ENCODE results near the gene PCNX1.
"Not testable (repeated sequence)": the region's sequence is repeated elsewhere in the genome, so short reads cannot be mapped to it uniquely, and the experiment has no call there.

The PCNX1 gene

DNA sequence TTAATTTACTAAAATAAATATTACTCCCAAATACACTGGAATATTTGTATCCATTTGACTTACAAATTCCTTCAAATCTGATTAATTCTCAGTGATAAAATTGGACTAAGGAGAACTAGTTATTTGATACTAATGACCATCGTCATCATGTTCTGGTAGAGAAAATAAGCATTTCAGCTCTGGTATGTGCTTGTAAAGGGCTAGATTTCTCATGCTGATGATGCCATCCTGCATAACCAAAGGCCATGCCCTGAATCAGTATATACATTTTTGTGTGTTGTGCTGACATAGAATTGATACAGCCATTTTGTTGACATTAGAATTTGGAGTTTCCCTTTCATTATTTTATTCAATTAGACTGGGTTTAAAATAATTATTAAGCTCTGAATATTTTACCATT lies 148.9 kb downstream of the PCNX1 start:
- Histone ChIP-seq H3K27me3 (ENCODE audit: control insufficient read depth, insufficient read depth, low read length) (no peaks in the 10 kb centered on the region), H3K27ac (ENCODE audit: low read depth, low read length) (0 out of 2 replicates have a peak overlapping the region, but pooled peaks have one; percentile 30), H3K9me3 (ENCODE audit: control insufficient read depth, insufficient read depth, low read depth, low read length) (no peaks in the 10 kb centered on the region), H3K36me3 (ENCODE audit: control insufficient read depth, insufficient read depth, low read length) (peaks cover 83% of the 10 kb centered on the region), H3K4me1 (ENCODE audit: control insufficient read depth, insufficient read depth, low read length) (no peaks in the 10 kb centered on the region), H3K4me3 (ENCODE audit: low read depth, low read length) (no peak overlapping the region), H3K9ac (ENCODE audit: low read length) (no peak overlapping the region)

DNA sequence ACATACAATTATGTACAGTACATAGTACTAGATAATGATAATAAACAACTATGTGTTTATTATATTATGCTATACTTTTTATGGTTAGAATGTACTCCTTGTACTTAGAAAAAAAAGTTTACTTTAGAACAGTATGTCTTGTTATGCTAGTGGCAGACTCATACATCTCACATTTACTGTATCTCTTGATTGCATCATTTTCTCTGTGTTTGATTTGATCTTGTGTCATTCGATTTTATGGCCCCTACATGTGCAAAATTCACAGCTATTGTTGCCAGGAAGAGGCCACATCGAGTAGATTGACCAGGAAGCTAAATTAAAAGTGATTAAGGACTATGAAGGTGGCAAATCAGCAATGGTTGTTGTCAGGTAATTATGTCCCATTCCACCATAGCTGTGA lies 153.0 kb downstream of the PCNX1 start:
- peaks cover 80% of the 10 kb centered on the region for H3K36me3 ChIP-seq (ENCODE audit: control insufficient read depth, insufficient read depth, low read length)

GRCh38 chr14:71060825-71061455 lies 153.7 kb downstream of the PCNX1 start:
- no peak overlapping the region for H3K9ac ChIP-seq (ENCODE audit: low read length)
- no peaks in the 10 kb centered on the region for H3K27me3 ChIP-seq (ENCODE audit: control insufficient read depth, insufficient read depth, low read length)
- H3K27ac ChIP-seq (ENCODE audit: low read depth, low read length) = no peak overlapping the region
- no peaks in the 10 kb centered on the region for H3K4me1 ChIP-seq (ENCODE audit: control insufficient read depth, insufficient read depth, low read length)
- H3K36me3 ChIP-seq (ENCODE audit: control insufficient read depth, insufficient read depth, low read length) = peaks cover 77% of the 10 kb centered on the region
- no peaks in the 10 kb centered on the region; the same call in 1 of the 2 replicates for H3K9me3 ChIP-seq (ENCODE audit: control insufficient read depth, insufficient read depth, low read depth, low read length)
- H3K4me3 ChIP-seq (ENCODE audit: low read depth, low read length) = no peak overlapping the region

More for the DNA sequence above, 153.0 kb downstream of the PCNX1 start:
- Histone ChIP-seq H3K4me3 (ENCODE audit: low read depth, low read length) (no peak overlapping the region), H3K27me3 (ENCODE audit: control insufficient read depth, insufficient read depth, low read length) (no peaks in the 10 kb centered on the region), H3K9ac (ENCODE audit: low read length) (no peak overlapping the region), H3K4me1 (ENCODE audit: control insufficient read depth, insufficient read depth, low read length) (no peaks in the 10 kb centered on the region), H3K9me3 (ENCODE audit: control insufficient read depth, insufficient read depth, low read depth, low read length) (no peaks in the 10 kb centered on the region; the same call in 1 of the 2 replicates), H3K27ac (ENCODE audit: low read depth, low read length) (no peak overlapping the region)

DNA sequence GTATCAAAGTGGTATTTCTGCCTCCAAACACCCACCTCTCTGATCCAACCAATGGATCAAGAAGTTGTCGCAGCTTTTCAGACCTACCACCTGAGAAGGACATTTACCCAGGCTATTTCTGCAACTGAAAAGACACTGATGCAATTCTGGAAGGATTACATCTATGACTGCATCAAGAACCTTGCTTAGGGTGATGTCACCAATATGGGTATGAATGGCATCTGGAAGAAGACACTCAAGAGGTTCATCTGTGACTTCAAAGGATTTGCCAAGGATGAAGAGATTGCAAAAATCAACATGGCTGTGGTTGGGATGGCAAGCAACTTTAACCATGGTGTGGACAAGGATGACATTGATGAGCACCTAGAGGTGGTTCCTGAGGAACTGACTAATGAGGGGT lies 154.2 kb downstream of the PCNX1 start:
- H3K36me3 ChIP-seq (ENCODE audit: control insufficient read depth, insufficient read depth, low read length) = peaks cover 73% of the 10 kb centered on the region

DNA sequence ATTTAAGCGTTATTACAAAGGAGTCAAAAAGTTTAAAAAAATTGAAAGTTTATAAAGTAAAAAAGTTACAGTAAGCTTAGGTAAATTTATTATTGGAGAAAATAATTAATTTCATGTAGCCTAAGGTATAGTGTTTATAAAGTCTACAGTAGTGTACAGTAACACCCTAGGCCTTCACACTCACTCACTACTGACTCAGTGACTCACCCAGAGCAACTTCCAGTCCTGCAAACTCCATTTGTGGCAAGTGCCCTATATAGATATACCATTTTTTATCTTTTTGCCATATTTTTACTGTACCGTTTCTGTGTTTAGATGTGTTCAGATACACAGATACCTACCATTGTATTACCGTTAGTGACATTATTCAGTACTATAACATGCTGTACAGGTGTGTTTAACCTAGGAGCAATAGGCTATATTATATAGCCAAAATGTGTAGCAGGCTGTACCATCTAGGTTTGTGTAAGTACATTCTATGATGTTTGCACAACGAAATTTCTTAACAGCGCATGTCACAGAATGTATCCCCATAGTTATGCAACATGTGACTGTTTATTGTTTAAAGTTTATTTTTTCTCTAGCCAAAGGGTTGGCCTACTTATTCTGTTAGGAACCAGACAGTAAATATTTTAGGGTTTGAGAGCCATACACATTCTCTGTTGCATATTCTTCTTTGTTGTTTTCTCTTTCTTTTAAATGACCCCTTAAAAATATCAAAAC lies 155.5 kb downstream of the PCNX1 start:
- Histone ChIP-seq H3K4me3 (ENCODE audit: low read depth, low read length) (no peak overlapping the region), H3K4me1 (ENCODE audit: control insufficient read depth, insufficient read depth, low read length) (no peaks in the 10 kb centered on the region), H3K36me3 (ENCODE audit: control insufficient read depth, insufficient read depth, low read length) (peaks cover 63% of the 10 kb centered on the region)

More for the DNA sequence above, 154.2 kb downstream of the PCNX1 start:
- Histone ChIP-seq H3K9me3 (ENCODE audit: control insufficient read depth, insufficient read depth, low read depth, low read length) (no peaks in the 10 kb centered on the region; the same call in 1 of the 2 replicates), H3K4me3 (ENCODE audit: low read depth, low read length) (no peak overlapping the region), H3K9ac (ENCODE audit: low read length) (no peak overlapping the region), H3K27ac (ENCODE audit: low read depth, low read length) (no peak overlapping the region), H3K27me3 (ENCODE audit: control insufficient read depth, insufficient read depth, low read length) (no peaks in the 10 kb centered on the region), H3K4me1 (ENCODE audit: control insufficient read depth, insufficient read depth, low read length) (no peaks in the 10 kb centered on the region)

DNA sequence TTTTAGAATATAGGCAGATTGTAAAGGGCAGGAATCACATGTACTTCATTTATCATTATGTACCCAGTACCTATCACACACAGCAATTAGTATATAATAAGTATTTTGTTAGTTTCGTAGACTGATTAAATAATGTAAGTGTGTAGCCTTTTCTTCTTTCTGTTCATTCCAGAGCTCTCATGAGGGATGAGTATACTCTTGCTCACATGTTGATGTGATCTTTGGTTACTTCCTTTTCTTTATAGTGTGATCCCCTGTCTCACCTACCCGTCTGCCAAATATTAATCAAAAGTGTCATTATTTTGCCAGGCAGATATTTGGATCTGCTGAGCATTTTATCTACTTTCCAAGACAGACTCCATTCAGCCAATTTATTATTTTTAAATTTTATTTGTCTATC lies 156.1 kb downstream of the PCNX1 start:
- Histone ChIP-seq H3K4me1 (ENCODE audit: control insufficient read depth, insufficient read depth, low read length) (no peaks in the 10 kb centered on the region), H3K36me3 (ENCODE audit: control insufficient read depth, insufficient read depth, low read length) (peaks cover 56% of the 10 kb centered on the region), H3K27me3 (ENCODE audit: control insufficient read depth, insufficient read depth, low read length) (no peaks in the 10 kb centered on the region), H3K9me3 (ENCODE audit: control insufficient read depth, insufficient read depth, low read depth, low read length) (no peaks in the 10 kb centered on the region; the same call in 1 of the 2 replicates), H3K27ac (ENCODE audit: low read depth, low read length) (no peak overlapping the region), H3K9ac (ENCODE audit: low read length) (no peak overlapping the region), H3K4me3 (ENCODE audit: low read depth, low read length) (no peak overlapping the region)

More for the DNA sequence above, 155.5 kb downstream of the PCNX1 start:
- no peak overlapping the region for H3K9ac ChIP-seq (ENCODE audit: low read length)
- H3K27me3 ChIP-seq (ENCODE audit: control insufficient read depth, insufficient read depth, low read length) = no peaks in the 10 kb centered on the region
- H3K27ac ChIP-seq (ENCODE audit: low read depth, low read length) = no peak overlapping the region
- H3K9me3 ChIP-seq (ENCODE audit: control insufficient read depth, insufficient read depth, low read depth, low read length) = no peaks in the 10 kb centered on the region; the same call in 1 of the 2 replicates

GRCh38 chr14:71064747-71065146 lies 157.5 kb downstream of the PCNX1 start:
- not testable (repeated sequence) for H3K9ac ChIP-seq (ENCODE audit: low read length); H3K9me3 ChIP-seq (ENCODE audit: control insufficient read depth, insufficient read depth, low read depth, low read length); H3K27ac ChIP-seq (ENCODE audit: low read depth, low read length); H3K27me3 ChIP-seq (ENCODE audit: control insufficient read depth, insufficient read depth, low read length); H3K4me1 ChIP-seq (ENCODE audit: control insufficient read depth, insufficient read depth, low read length); H3K4me3 ChIP-seq (ENCODE audit: low read depth, low read length)
- peaks cover 51% of the 10 kb centered on the region for H3K36me3 ChIP-seq (ENCODE audit: control insufficient read depth, insufficient read depth, low read length)

GRCh38 chr14:71070169-71070568 lies 162.9 kb downstream of the PCNX1 start:
- H3K9me3 ChIP-seq (ENCODE audit: control insufficient read depth, insufficient read depth, low read depth, low read length) = no peaks in the 10 kb centered on the region
- H3K27ac ChIP-seq (ENCODE audit: low read depth, low read length) = no peak overlapping the region
- no peak overlapping the region for H3K9ac ChIP-seq (ENCODE audit: low read length)
- H3K4me3 ChIP-seq (ENCODE audit: low read depth, low read length) = no peak overlapping the region
- no peaks in the 10 kb centered on the region for H3K27me3 ChIP-seq (ENCODE audit: control insufficient read depth, insufficient read depth, low read length)
- H3K36me3 ChIP-seq (ENCODE audit: control insufficient read depth, insufficient read depth, low read length) = peaks cover 55% of the 10 kb centered on the region
- H3K4me1 ChIP-seq (ENCODE audit: control insufficient read depth, insufficient read depth, low read length) = no peaks in the 10 kb centered on the region

DNA sequence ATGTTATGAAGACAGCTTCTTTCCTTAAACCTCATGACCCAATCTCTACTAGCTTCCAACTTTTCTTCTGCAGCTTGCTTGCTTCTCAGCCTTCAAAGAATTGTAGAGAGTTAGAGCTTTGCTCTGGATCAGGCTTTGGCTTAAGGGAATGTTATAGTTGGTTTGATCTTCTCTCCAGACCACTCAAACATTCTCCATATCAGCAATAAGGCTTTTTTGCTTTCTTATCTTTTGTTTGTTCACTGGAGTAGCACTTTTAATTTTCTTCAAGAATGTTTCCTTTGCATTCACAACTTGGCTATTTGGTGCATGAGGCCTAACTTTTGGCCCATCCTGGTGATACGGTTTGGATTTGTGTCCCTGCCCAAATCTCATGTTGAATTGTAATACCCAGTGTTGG lies 163.8 kb downstream of the PCNX1 start:
- Histone ChIP-seq H3K4me3 (ENCODE audit: low read depth, low read length) (no peak overlapping the region), H3K4me1 (ENCODE audit: control insufficient read depth, insufficient read depth, low read length) (no peaks in the 10 kb centered on the region), H3K27me3 (ENCODE audit: control insufficient read depth, insufficient read depth, low read length) (no peaks in the 10 kb centered on the region), H3K36me3 (ENCODE audit: control insufficient read depth, insufficient read depth, low read length) (peaks cover 58% of the 10 kb centered on the region), H3K9me3 (ENCODE audit: control insufficient read depth, insufficient read depth, low read depth, low read length) (no peaks in the 10 kb centered on the region), H3K9ac (ENCODE audit: low read length) (no peak overlapping the region), H3K27ac (ENCODE audit: low read depth, low read length) (no peak overlapping the region)

GRCh38 chr14:71076462-71077092 lies 169.3 kb downstream of the PCNX1 start:
- H3K27me3 ChIP-seq (ENCODE audit: control insufficient read depth, insufficient read depth, low read length) = no peaks in the 10 kb centered on the region
- peaks cover 66% of the 10 kb centered on the region for H3K36me3 ChIP-seq (ENCODE audit: control insufficient read depth, insufficient read depth, low read length)
- H3K4me1 ChIP-seq (ENCODE audit: control insufficient read depth, insufficient read depth, low read length) = no peaks in the 10 kb centered on the region
- H3K4me3 ChIP-seq (ENCODE audit: low read depth, low read length) = no peak overlapping the region
- peaks cover 15% of the 10 kb centered on the region for H3K9me3 ChIP-seq (ENCODE audit: control insufficient read depth, insufficient read depth, low read depth, low read length)
- H3K27ac ChIP-seq (ENCODE audit: low read depth, low read length) = no peak overlapping the region
- no peak overlapping the region for H3K9ac ChIP-seq (ENCODE audit: low read length)

DNA sequence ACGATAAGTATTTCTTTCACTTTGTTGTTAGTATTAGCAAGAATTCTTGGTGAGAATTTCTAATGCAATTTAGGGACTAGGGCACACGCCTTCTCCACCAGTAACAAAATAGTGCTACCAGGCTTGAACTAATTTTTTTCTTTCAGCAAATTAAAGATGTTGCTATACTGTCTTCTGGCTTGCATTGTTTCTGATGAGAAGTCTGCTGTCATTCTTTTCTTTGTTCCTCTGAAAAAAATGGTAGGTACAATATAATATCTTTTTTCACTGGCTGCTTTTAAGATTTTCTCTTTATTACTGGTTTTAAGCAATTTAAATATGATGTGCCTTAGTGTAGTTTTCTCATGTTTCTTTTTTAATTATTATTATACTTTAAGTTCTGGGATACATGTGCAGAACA lies 171.2 kb downstream of the PCNX1 start:
- Histone ChIP-seq H3K36me3 (ENCODE audit: control insufficient read depth, insufficient read depth, low read length) (peaks cover 48% of the 10 kb centered on the region), H3K9me3 (ENCODE audit: control insufficient read depth, insufficient read depth, low read depth, low read length) (peaks cover 15% of the 10 kb centered on the region), H3K9ac (ENCODE audit: low read length) (no peak overlapping the region), H3K27ac (ENCODE audit: low read depth, low read length) (no peak overlapping the region), H3K27me3 (ENCODE audit: control insufficient read depth, insufficient read depth, low read length) (no peaks in the 10 kb centered on the region), H3K4me3 (ENCODE audit: low read depth, low read length) (no peak overlapping the region), H3K4me1 (ENCODE audit: control insufficient read depth, insufficient read depth, low read length) (no peaks in the 10 kb centered on the region)
